Right lobe of liver (tissue), 6 donors: Measurements from ENCODE around the gene GPR3. TPM values are rescaled to one million over a fixed set of nuclear protein-coding genes. Genes with fewer than 3 reads are reported as not detected.

ENCODE experiments used
- ATAC-seq, 4 donors: fragments of 200-7000 bp; cut with Tn5 transposase; one replicate each; pipeline ENCODE4 v1.9.1; 2020; ENCODE audit warnings: mild to moderate bottlenecking in 4 of 4, moderate library complexity in 4 of 4
- DNase-seq, 3 donors: peaks; one replicate each; pipeline ENCODE4 v3.0.0-alpha.2; 2020
- H3K27ac ChIP-seq, 3 donors: fragments of 200-600 bp; one replicate each; pipeline ENCODE4 v1.8.0; 2022
- H3K27me3 ChIP-seq, 2 donors: fragments of 200-600 bp; one replicate each; pipeline ENCODE4 v1.8.0; 2022
- H3K36me3 ChIP-seq, 4 donors: fragments of 200-600 bp; sonication (generic) in 1 of 4; one replicate each; pipeline versions ENCODE4 v1.5.1 to v1.8.0; 2017 to 2022; ENCODE audit warnings: control low read depth in 1 of 4
- H3K4me1 ChIP-seq, 4 donors: fragments of 200-600 bp; sonication (generic) in 1 of 4; one replicate each; pipeline versions ENCODE4 v1.5.1 to v1.8.0; 2017 to 2022; ENCODE audit warnings: control low read depth in 1 of 4
- H3K4me3 ChIP-seq, 3 donors: fragments of 200-600 bp; one replicate each; pipeline ENCODE4 v1.8.0; 2022
- H3K9me3 ChIP-seq, 4 donors: fragments of 200-600 bp; sonication (generic) in 1 of 4; one replicate each; pipeline versions ENCODE4 v1.5.1 to v1.8.0; 2017 to 2022; ENCODE audit warnings: control low read depth in 1 of 4
- CTCF ChIP-seq, 4 donors: fragments of 200-600 bp in 3 of 4; fragments of 450-650 bp in 1 of 4; IDR thresholded peaks; one replicate each; pipeline versions ENCODE4 v1.5.1 to v1.8.0; 2016 to 2022; ENCODE audit warnings: antibody characterized with exemption in 4 of 4, mild to moderate bottlenecking in 2 of 4
- POLR2A ChIP-seq: fragments of 450-650 bp; IDR thresholded peaks from one replicate; pipeline ENCODE4 v1.6.1; 2017; ENCODE audit warnings: antibody characterized with exemption, mild to moderate bottlenecking
- WGBS: methylation state at CpG from one replicate; pipeline ENCODE4 v1.1.6; 2018; ENCODE audit warnings: low coverage, low lambda C conversion rate; ENCODE audit not compliant: insufficient coverage; ENCODE audit errors: missing lambda C conversion rate; 5-methylcytosine and 5-hydroxymethylcytosine counted together
- intact Hi-C, 2 donors: fragments of 100-400 bp; cut with DNase I; formaldehyde crosslinking; loops; one replicate each; pipeline versions ENCODE4 v1.11.2 to v1.14.1; 2022
- total RNA-seq, 6 experiments: library from RNA; depleted of rRNA in 2 of 6; stranded (reverse); fragments of >200 nt in 2 of 6; fragmentation: NEBNext Ultra II Directional in 3 of 6; extraction: Animal tissue kit (Norgen Biotek cat#: 25700) in 3 of 6; gene quantifications; one replicate each; pipeline versions ENCODE4 v1.1.0 to v1.2.4, GENCODE V29; 2016 to 2023
- donor health status: DM: no; HTN: yes; CAD: no.
- donor health status: DM: no; HTN: no; CAD: no.
- donor health status: DM: no; HTN: no; CAD: no.
- donor health status: DM: no; HTN: yes; CAD: no.
- donor health status: DM: no; HTN: yes; CAD: no.

GPR3 gene
- total RNA-seq, 6 experiments from 2014 or later: 0.19 to 0.43 TPM; not detected in 4

GRCh38 chr1:27368869-27369582 is 23.4 kb upstream of the GPR3 start:
- DNase-seq: no peak
- TF ChIP-seq CTCF (IDR thresholded peaks at IDR 0.05) (peak in 1 of 4 donors; percentile 5), POLR2A (no peak)
- Histone ChIP-seq H3K27me3 (no peaks in the 10 kb centered on the region), H3K36me3 (no peaks in the 10 kb centered on the region), H3K4me3 (no peak overlapping the region), H3K4me1 (peaks cover 0 to 22% (median 0%) of the 10 kb centered on the region in 4 donors), H3K27ac (no peak overlapping the region), H3K9me3 (no peaks in the 10 kb centered on the region)
- WGBS: 0% methylated on average over 1 of the region's 13 CpGs
- ATAC-seq: no peak
- intact Hi-C loops: no loop called here

- intact Hi-C loops: no loop called here
- Histone ChIP-seq H3K4me1 (no peaks in the 10 kb centered on the region), H3K27me3 (no peaks in the 10 kb centered on the region), H3K36me3 (no peaks in the 10 kb centered on the region), H3K4me3 (peak overlapping the region in 2 of 3 donors; percentile 4 to 14), H3K9me3 (no peaks in the 10 kb centered on the region), H3K27ac (no peak overlapping the region)
- no peak for ATAC-seq
- 77% methylated on average over 14 of the region's 19 CpGs for WGBS
- no peak for TF ChIP-seq POLR2A
- no peak for TF ChIP-seq CTCF (IDR thresholded peaks at IDR 0.05)
- DNase-seq: no peak
Measured at GRCh38 chr1:27372022-27372807, 20.2 kb upstream of the GPR3 start.

GRCh38 chr1:27372808-27373690 is 19.4 kb upstream of the GPR3 start:
- H3K4me3 ChIP-seq: peak overlapping the region; percentile 14 to 27 (median 14)
- peak overlapping the region; percentile 40 to 68 (median 50) for H3K27ac ChIP-seq
- no peaks in the 10 kb centered on the region for H3K4me1 ChIP-seq
- no peak for ATAC-seq
- no peak for DNase-seq
- intact Hi-C loops: no loop called here
- WGBS: 77% methylated on average over 2 of the region's 11 CpGs
- H3K9me3 ChIP-seq: no peaks in the 10 kb centered on the region
- no peaks in the 10 kb centered on the region for H3K36me3 ChIP-seq
- no peaks in the 10 kb centered on the region for H3K27me3 ChIP-seq
- TF ChIP-seq CTCF (IDR thresholded peaks at IDR 0.05): no peak

- H3K4me3 ChIP-seq: peak within 1 kb of the TSS; percentile 14 to 27 (median 21)
- WGBS: 68% methylated on average over 2 of the region's 4 CpGs
Measured at GRCh38 chr1:27374362-27375086, 17.9 kb upstream of the GPR3 start, which contains the start of gene FCN3. FCN3 (minus strand) TSS chr1:27374824; CDS start chr1:27374818, 6 bp downstream.

More at GRCh38 chr1:27374362-27375086, 17.9 kb upstream of the GPR3 start, which contains the start of gene FCN3:
- DNase-seq (no peak), ATAC-seq (peak; percentile 34 to 55 (median 46))
- no peaks in the 10 kb centered on the region for H3K4me1 ChIP-seq
- no peaks in the 10 kb centered on the region for H3K27me3 ChIP-seq
- H3K36me3 ChIP-seq: no peaks in the 10 kb centered on the region
- no peak for TF ChIP-seq CTCF (IDR thresholded peaks at IDR 0.05)
- TF ChIP-seq POLR2A: no peak
- intact Hi-C loops: no loop called here
- H3K9me3 ChIP-seq: no peaks in the 10 kb centered on the region
- peak within 1 kb of the TSS; percentile 40 to 68 (median 50) for H3K27ac ChIP-seq
